ENCODE results near the gene C18orf32. TPM values are rescaled to one million over a fixed set of nuclear protein-coding genes. Genes with fewer than 3 reads are reported as not detected.
"Not testable (repeated sequence)": the region's sequence is repeated elsewhere in the genome, so short reads cannot be mapped to it uniquely, and the experiment has no call there.

Gene C18orf32
- total RNA-seq, 4 donors from 2014 or later: 8.3 to 51.3 (median 26.5) TPM

DNA sequence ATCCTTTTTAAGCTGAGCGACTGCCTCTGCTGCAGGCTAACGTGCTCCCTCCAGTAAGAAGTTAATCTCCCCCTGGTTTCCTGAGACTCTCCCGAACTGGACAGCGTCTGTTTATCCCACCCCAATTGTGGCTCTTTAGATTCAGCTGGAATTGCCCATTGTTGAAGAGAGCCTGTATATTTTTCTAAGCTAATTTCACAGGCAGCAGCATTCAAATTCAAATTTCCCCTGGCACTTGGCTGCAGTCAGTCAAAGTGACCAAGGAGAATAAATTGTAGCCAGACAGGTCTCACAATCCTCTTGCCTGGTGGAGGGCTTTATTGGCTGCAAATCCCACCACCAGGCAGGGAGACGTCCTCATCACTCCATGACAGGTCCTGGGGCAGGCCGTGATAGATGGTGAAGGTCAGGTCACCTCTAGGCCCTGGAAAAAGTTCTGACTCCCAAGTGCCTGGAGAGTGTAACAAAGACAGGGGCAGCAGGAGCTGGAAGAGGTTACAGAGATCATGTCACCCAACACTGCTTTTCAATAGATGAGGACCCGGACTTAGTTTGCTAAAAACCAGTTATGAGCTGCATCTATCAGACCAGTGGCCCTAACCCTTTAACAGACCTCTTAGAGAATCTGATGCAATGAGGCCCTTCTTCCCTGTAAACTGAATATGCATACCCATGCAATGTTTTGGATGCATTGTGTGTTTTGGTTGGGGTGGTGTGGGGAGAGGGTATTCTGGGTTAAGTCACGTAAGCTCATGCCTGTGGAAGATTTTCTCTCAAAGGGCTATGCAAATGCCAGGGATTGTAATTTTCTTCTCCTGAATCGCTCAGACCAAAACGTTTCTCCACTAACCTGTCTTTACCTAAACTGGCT is 32.3 kb upstream of the C18orf32 start:
- TF ChIP-seq, protein P1, sequence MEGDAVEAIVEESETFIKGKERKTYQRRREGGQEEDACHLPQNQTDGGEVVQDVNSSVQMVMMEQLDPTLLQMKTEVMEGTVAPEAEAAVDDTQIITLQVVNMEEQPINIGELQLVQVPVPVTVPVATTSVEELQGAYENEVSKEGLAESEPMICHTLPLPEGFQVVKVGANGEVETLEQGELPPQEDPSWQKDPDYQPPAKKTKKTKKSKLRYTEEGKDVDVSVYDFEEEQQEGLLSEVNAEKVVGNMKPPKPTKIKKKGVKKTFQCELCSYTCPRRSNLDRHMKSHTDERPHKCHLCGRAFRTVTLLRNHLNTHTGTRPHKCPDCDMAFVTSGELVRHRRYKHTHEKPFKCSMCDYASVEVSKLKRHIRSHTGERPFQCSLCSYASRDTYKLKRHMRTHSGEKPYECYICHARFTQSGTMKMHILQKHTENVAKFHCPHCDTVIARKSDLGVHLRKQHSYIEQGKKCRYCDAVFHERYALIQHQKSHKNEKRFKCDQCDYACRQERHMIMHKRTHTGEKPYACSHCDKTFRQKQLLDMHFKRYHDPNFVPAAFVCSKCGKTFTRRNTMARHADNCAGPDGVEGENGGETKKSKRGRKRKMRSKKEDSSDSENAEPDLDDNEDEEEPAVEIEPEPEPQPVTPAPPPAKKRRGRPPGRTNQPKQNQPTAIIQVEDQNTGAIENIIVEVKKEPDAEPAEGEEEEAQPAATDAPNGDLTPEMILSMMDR (IDR thresholded peaks at IDR 0.05): no peak
- no peak for TF ChIP-seq POLR2A (IDR thresholded peaks at IDR 0.05)
- no peak for DNase-seq
- H3K36me3 ChIP-seq: no peaks in the 10 kb centered on the region
- H3K4me1 ChIP-seq: no peaks in the 10 kb centered on the region
- no peak overlapping the region for H3K4me3 ChIP-seq
- no peak overlapping the region for H3K27ac ChIP-seq
- H3K9me3 ChIP-seq: no peaks in the 10 kb centered on the region
- H3K27me3 ChIP-seq: no peaks in the 10 kb centered on the region

DNA sequence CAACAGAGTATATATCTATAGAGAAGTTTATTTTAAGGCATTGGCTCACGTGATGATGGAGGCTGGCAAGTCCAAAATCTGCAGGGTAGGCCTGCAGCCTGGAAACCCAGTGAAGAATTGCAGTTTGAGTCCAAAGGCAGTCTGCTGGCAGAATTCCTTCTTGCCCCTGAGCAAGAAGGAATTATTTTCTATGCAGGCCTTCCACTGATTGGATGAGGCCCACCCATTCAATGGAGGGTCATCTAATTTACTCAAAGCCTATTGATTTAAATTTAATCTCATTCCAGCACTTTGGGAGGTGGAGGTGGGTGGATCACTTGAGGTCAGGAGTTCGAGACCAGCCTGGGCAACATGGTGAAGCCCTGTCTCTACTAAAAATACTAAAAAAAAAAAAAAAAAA is 30.4 kb upstream of the C18orf32 start:
- Histone ChIP-seq H3K4me1 (no peaks in the 10 kb centered on the region), H3K27ac (no peak overlapping the region), H3K4me3 (no peak overlapping the region), H3K36me3 (no peaks in the 10 kb centered on the region), H3K27me3 (no peaks in the 10 kb centered on the region), H3K9me3 (no peaks in the 10 kb centered on the region)
- TF ChIP-seq POLR2A (IDR thresholded peaks at IDR 0.05): no peak
- no peak for DNase-seq

DNA sequence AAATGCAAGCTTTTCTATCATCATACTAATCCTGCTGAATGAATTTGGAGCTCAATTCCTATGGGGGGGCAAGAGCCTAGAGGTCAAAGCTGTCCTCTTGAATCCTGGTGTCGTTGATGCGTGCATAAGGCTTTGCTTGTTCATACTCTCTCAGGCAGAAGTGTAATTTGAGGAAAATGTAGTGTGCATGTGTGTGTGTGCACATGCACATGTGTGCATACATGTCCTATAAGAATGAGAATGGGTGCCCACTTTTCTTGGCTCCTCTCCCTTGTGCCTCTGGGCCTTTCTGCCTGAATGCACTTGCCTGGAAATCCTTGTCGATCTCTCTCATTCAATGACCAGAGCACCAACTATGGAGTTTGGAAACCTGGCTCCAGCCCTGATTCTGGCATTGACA is 28.5 kb upstream of the C18orf32 start:
- no peaks in the 10 kb centered on the region for H3K27me3 ChIP-seq
- DNase-seq: no peak
- no peak overlapping the region for H3K4me3 ChIP-seq
- no peaks in the 10 kb centered on the region for H3K9me3 ChIP-seq
- H3K36me3 ChIP-seq: no peaks in the 10 kb centered on the region
- no peak for TF ChIP-seq POLR2A (IDR thresholded peaks at IDR 0.05)
- TF ChIP-seq, protein P1 (IDR thresholded peaks at IDR 0.05): no peak
- no peaks in the 10 kb centered on the region for H3K4me1 ChIP-seq
- no peak overlapping the region for H3K27ac ChIP-seq

DNA sequence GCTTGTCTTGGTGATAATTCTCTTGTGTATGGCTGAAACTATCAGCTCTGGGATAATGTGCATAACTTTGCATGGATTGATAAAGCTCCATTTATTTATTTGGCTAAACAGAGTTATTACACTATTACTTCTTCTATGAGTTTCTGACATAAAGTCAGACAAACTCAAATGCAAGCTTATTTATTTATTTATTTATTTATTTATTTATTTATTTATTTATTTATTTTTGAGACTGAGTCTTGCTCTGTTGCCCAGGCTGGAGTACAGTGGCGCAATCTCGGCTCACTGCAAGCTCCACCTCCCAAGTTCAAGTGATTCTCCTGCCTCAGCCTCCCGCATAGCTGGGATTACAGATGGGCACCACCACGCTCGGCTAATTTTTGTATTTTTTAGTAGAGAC is 28.0 kb upstream of the C18orf32 start:
- Histone ChIP-seq H3K27ac (peak overlapping the region in 2 of 4 donors; percentile 32 to 86), H3K4me3 (peak overlapping the region in 1 of 4 donors; percentile 18)
- H3K9me3 ChIP-seq, DNase-seq, H3K36me3 ChIP-seq, H3K4me1 ChIP-seq, H3K27me3 ChIP-seq: not testable (repeated sequence)

DNA sequence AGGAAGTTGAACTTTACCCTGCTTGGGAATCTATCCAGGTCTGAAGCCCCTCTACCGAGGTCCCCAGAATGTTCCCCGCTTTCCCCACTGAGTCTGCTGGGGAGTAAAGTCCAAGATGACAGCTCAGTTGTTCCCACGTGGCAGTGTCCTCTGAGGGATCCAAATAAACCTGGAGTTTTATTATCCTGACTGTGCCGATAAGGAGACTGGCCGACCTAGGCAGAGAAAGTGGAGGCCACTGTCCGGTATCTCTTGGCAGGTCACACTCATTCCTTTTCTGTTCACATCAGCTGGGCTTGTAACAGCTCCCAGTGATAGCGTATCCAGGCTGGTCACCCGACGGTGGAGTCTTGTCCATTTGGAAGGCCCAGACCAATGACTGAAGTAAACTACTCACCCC is 27.5 kb upstream of the C18orf32 start:
- H3K36me3 ChIP-seq: no peaks in the 10 kb centered on the region
- H3K4me1 ChIP-seq: no peaks in the 10 kb centered on the region
- peak in 2 of 3 donors; percentile 67 to 82 for DNase-seq
- no peaks in the 10 kb centered on the region for H3K9me3 ChIP-seq
- peak in 1 of 2 donors; percentile 24 for TF ChIP-seq POLR2A (IDR thresholded peaks at IDR 0.05)
- TF ChIP-seq, protein P1 (IDR thresholded peaks at IDR 0.05): no peak
- peak overlapping the region in 1 of 4 donors; percentile 18 for H3K4me3 ChIP-seq
- H3K27ac ChIP-seq: peak overlapping the region in 2 of 4 donors; percentile 32 to 86
- no peaks in the 10 kb centered on the region for H3K27me3 ChIP-seq

DNA sequence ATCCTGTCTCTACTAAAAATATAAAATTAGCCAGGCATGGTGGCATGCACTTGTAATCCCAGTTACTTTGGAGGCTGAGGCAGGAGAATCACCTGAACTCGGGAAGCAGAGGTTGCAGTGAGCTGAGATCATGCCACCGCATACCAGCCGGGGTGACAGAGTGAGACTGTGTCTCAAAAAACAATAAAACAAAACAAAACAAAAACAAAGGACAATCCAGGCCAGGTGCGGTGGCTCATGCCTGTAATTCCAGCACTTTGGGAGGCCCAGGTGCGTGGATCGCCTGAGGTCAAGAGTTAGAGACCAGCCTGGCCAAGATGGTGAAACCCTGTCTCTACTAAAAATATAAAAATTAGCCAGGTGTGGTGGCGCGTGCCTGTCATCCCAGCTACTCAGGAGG is 25.8 kb upstream of the C18orf32 start:
- H3K9me3 ChIP-seq, H3K27ac ChIP-seq, DNase-seq, H3K4me1 ChIP-seq, H3K27me3 ChIP-seq, H3K4me3 ChIP-seq, H3K36me3 ChIP-seq: not testable (repeated sequence)

DNA sequence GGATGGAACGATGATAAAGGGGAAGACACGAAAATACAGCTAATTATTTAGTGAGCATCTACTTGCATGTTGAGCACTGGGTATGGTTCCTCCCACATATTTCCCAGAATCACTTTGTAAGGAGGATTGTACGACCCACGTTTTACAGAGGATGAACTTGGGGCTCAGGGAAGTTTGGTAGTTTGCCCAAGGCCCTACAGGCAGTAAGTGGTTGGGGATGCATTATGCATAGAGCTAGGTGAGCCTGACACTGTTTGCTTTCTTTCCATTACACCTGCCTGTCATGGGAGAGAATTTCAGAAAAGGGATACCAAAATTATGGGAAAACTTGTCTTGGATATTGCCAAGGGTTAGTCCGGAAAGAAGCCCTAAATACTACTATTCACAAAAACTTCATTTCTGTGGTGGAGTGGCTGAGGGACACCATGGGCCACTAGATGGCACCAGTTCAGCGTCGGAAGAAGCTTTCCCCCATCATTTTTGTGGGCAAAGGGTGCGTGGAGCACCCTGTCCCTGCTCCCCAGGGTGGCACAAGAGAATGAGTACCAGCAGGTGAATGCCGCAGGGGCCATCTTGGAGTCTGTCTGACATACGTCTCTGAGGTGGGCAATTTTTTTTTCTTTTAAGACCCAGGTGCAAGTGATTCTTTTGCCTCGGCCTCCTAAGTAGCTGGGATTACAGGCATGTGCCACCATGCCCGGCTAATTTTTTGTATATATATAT is 23.5 kb upstream of the C18orf32 start:
- H3K36me3 ChIP-seq: no peaks in the 10 kb centered on the region
- DNase-seq: peak in 2 of 3 donors; percentile 62 to 69
- H3K4me3 ChIP-seq: no peak overlapping the region
- H3K4me1 ChIP-seq: no peaks in the 10 kb centered on the region
- no peaks in the 10 kb centered on the region for H3K27me3 ChIP-seq
- H3K9me3 ChIP-seq: no peaks in the 10 kb centered on the region
- TF ChIP-seq, protein P1 (IDR thresholded peaks at IDR 0.05): peak in 5 of 6 experiments; percentile 56 to 83 (median 74)
- TF ChIP-seq POLR2A (IDR thresholded peaks at IDR 0.05): no peak
- no peak overlapping the region for H3K27ac ChIP-seq

DNA sequence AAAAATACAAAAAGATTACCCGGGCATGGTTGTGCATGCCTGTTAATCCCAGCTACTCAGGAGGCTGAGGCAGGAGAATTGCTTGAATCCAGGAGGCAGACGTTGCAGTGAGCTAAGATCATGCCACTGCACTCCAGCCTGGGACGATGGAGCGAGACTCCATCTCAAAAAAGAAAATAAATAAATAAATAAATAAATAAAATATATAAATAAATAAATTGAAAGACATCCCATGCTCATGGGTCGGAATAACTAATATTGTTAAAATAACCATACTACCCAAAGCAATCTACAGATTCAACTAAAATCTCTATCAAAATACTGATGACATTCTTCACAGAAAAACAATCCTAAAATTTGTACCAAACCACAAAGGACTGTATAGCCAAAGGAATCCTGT is 19.4 kb upstream of the C18orf32 start:
- not testable (repeated sequence) for H3K4me3 ChIP-seq, H3K4me1 ChIP-seq, H3K9me3 ChIP-seq, H3K27me3 ChIP-seq, H3K27ac ChIP-seq, H3K36me3 ChIP-seq
- peak in 1 of 3 donors; percentile 11 for DNase-seq

Data from Peyer's patch (tissue), 4 donors.